Mucosa of descending colon (tissue), 3 donors: Measurements from ENCODE around the gene NPHP4. TPM values are rescaled to one million over a fixed set of nuclear protein-coding genes. Genes with fewer than 3 reads are reported as not detected.

Experiments
- ATAC-seq: fragments of 200-7000 bp; cut with Tn5 transposase; one replicate; pipeline ENCODE4 v1.9.1; 2020; ENCODE audit warnings: mild to moderate bottlenecking, moderate library complexity
- DNase-seq, 3 donors: peaks; one replicate each; pipeline ENCODE4 v3.0.0-alpha.2; 2020
- H3K36me3 ChIP-seq: fragments of 200-600 bp; one replicate; pipeline ENCODE4 v1.8.0; 2021; ENCODE audit warnings: low read depth, mild to moderate bottlenecking
- H3K4me1 ChIP-seq: fragments of 200-600 bp; one replicate; pipeline ENCODE4 v1.8.0; 2021; ENCODE audit warnings: low read depth, mild to moderate bottlenecking
- H3K4me3 ChIP-seq: fragments of 200-600 bp; one replicate; pipeline ENCODE4 v1.8.0; 2021; ENCODE audit warnings: mild to moderate bottlenecking
- H3K9me3 ChIP-seq: fragments of 200-600 bp; one replicate; pipeline ENCODE4 v1.8.0; 2021; ENCODE audit warnings: mild to moderate bottlenecking
- CTCF ChIP-seq: fragments of 200-600 bp; IDR thresholded peaks from one replicate; pipeline ENCODE4 v1.8.0; 2022; ENCODE audit warnings: antibody characterized with exemption, mild to moderate bottlenecking
- intact Hi-C, 2 donors: fragments of 100-400 bp; cut with DNase I in 1 of 2; cut with micrococcal nuclease in 1 of 2; formaldehyde crosslinking; loops; one replicate each; pipeline versions ENCODE4 v1.11.0 to v1.11.1; 2022; cut with DNase I, micrococcal nuclease
- total RNA-seq, 3 donors: library from RNA; stranded (reverse); fragmentation: NEBNext Ultra II Directional in 2 of 3; extraction: Animal tissue kit (Norgen Biotek cat#: 25700) in 2 of 3; gene quantifications; one replicate each; pipeline versions ENCODE4 v1.2.1 to v1.2.4, GENCODE V29; 2021 to 2023
- donor health status: DM: no; HTN: no; CAD: no; lungs with moderate emphysema.
- donor health status: DM: no; HTN: no; CAD: no.
- donor health status: DM: no; HTN: yes; CAD: no.

The NPHP4 gene
- total RNA-seq, 3 donors from 2014 or later = 7.5 to 12.2 (median 10.3) TPM

- no peaks in the 10 kb centered on the region for H3K4me1 ChIP-seq
- no peaks in the 10 kb centered on the region for H3K36me3 ChIP-seq
- TF ChIP-seq CTCF = no peak
- ATAC-seq (no peak), DNase-seq (no peak)
- no peaks in the 10 kb centered on the region for H3K9me3 ChIP-seq
- intact Hi-C loops = no loop called here
- no peak overlapping the region for H3K4me3 ChIP-seq
These were observed 86.8 kb downstream of the NPHP4 start for GRCh38 chr1:5905436-5905835.

- H3K9me3 ChIP-seq = no peaks in the 10 kb centered on the region
- DNase-seq = no peak
- H3K4me3 ChIP-seq = no peak overlapping the region
- H3K4me1 ChIP-seq = no peaks in the 10 kb centered on the region
- no peak for ATAC-seq
- intact Hi-C loops = no loop called here
- no peaks in the 10 kb centered on the region for H3K36me3 ChIP-seq
- TF ChIP-seq CTCF = no peak
These were observed 87.7 kb downstream of the NPHP4 start for GRCh38 chr1:5904551-5904950.

GRCh38 chr1:5903680-5904079 lies 88.5 kb downstream of the NPHP4 start:
- no peaks in the 10 kb centered on the region for H3K36me3 ChIP-seq
- ATAC-seq (no peak), DNase-seq (no peak)
- TF ChIP-seq CTCF = no peak
- H3K4me3 ChIP-seq = no peak overlapping the region
- no peaks in the 10 kb centered on the region for H3K9me3 ChIP-seq
- intact Hi-C loops = no loop called here
- H3K4me1 ChIP-seq = no peaks in the 10 kb centered on the region

GRCh38 chr1:5903031-5903430 lies 89.2 kb downstream of the NPHP4 start:
- H3K9me3 ChIP-seq = no peaks in the 10 kb centered on the region
- H3K4me3 ChIP-seq = no peak overlapping the region
- ATAC-seq (no peak), DNase-seq (no peak)
- TF ChIP-seq CTCF = no peak
- intact Hi-C loops = no loop called here
- H3K4me1 ChIP-seq = no peaks in the 10 kb centered on the region
- no peaks in the 10 kb centered on the region for H3K36me3 ChIP-seq

- ATAC-seq = no peak
- Histone ChIP-seq H3K36me3 (no peaks in the 10 kb centered on the region), H3K9me3 (no peaks in the 10 kb centered on the region), H3K4me3 (no peak overlapping the region), H3K4me1 (no peaks in the 10 kb centered on the region)
- intact Hi-C loops = no loop called here
- DNase-seq = no peak
- no peak for TF ChIP-seq CTCF
These were observed 90.4 kb downstream of the NPHP4 start for GRCh38 chr1:5901841-5902240.

DNA sequence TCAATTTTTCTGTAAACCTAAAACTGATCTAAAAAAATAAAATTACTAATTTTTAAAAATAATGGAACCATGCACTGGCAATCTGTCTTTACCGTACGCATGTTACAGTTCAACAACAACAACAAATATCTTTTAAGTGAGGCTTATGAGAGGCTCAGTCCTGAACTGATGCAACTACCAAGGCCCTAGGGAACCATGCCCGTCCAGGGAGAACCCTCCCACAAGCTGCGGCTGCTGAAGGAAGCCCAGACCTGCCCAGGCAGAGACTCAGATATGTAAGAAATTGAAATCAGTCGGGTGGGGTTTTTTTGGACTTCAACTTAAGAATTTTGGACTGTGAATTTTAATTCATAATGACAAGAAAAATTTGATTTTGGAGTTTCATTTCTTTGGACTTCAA lies 91.1 kb downstream of the NPHP4 start:
- intact Hi-C loops = no loop called here
- Histone ChIP-seq H3K4me3 (no peak overlapping the region), H3K9me3 (no peaks in the 10 kb centered on the region), H3K4me1 (no peaks in the 10 kb centered on the region), H3K36me3 (no peaks in the 10 kb centered on the region)
- ATAC-seq = no peak
- no peak for TF ChIP-seq CTCF
- DNase-seq = no peak
